NCI-H226 (cell line): ENCODE measurements around the gene MTR.

Experiments used
- DNase-seq: peaks from one replicate; pipeline ENCODE4 v3.0.0-alpha.2; 2015

The MTR gene

DNA sequence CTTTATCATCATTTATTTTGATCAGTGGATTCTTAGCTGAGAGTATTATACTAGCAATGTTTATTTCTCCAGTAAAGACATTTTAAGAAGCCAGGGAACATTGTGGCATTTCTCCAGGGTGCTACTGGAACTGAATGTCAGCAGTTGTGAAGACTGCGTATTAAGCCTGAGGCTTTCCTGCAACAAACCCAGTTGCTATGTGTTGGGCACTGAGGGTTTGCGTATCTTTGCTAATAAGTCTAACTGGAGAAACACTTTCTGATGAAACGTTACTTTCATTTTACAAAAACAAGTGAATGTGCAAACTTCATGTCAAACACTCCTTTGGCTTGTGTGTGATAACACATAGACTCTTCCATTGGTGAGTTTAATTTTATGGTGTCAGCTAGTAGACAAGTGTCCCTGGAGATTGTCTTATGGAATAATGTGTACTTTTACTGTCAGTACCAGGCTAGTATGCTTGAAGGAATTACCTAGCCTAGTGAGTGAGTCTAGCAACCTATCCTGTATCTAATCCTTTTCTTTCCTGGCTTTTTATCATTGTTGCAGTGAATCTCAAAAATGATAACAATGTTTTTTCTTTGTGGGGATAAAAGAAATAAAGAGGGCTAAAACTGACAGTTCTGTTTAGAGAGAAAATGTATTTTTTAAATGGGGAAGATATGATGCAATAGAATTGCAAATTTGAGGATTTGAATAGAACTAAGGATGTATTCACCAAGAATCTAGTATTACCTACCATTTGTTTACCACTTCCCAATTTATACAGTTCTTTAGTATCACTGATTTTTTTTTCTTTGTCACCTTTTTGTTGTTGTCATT, 70.1 kb downstream of the MTR start:
- DNase-seq, result no peak

DNA sequence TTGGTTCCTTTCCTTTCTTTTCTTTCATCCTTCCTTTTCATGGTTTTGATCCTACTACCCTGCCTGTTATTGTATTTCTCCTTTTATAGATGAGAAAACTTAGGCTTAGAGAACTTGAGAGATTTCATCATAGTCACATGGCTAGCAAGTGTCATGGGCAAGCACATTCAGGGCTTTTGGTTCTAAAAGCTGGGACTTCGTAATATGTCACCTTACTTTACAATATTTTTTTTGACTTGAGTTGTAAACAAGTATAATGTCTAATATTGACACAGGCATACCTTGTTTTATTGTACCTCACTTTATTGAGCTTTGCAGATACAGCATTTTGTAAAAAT, 70.7 kb downstream of the MTR start:
- no peak for DNase-seq

DNA sequence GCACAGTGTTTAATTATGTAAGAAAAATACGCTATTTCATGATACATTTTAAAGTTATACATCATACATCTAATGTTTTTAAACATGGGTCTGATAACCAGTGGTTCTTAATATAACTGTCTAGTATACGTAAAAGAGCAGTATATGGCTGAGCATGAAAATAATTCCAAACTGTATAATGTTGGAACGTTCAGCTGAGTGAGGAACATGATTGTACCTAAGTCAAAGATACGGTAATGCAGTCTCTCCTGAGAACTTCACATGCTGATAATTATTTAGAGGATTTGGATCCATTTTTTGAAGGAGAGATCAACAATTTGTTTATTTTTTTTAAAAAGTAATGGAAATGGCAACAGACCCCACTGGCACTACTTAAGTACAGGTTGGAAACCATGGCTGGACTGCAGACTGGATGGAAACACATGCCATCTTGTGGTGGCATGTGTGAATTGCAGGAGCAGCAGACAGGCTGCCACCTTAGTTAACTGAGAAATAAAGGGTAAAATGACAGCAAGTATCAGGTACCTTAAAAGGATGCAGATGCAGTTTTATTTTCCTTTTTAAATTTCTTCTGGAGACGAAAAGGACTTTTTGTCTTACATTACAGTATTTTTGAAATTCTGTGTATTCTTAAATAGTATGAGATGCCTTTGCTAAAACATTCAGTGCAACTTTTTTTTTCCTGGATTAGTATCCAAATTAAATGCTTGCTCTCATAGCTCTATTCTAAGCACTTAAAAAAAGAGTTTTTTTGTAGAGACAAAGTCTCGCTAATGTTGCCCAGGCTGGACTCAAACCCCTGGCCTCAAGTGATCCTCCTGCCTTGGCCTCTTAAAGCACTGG, 73.8 kb downstream of the MTR start:
- no peak for DNase-seq

DNA sequence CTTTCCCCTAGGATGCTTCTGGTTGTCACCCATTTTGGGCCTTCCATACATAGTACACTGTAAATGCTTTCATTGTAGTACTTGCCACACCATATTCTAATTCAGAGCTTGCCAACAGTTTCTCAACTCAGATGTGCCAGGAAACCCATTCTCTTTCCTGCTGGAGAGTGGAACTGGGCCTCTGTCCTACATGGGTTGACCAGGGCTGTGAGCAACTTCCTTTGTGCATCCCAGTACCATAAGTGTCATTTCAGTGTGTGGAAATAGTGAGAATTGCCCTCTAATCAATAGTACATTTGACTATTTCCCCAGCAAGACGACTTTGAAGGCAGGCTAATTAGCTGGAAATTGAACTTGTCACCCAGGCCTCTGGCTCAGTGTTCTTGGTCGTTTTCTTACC, 74.8 kb downstream of the MTR start:
- DNase-seq, result no peak

DNA sequence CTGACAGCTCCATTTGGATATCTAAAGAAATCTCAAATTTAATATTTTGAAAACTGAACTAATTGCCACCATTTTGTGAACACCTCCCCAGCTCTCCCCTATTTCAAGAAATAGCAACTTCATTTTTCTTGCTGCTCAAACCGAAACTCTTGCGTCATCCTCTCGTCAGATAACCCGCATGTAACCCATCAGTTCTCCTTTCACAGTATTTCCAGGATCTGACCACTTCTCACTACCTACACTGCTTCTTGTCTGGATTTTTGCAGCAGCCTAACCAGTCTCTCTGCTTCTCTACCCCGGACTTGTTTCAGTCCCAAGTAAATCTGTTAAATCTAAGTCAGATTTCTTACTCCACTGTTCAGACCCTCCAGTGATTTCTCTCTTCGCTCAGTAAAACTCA, 75.6 kb downstream of the MTR start:
- DNase-seq, result no peak

DNA sequence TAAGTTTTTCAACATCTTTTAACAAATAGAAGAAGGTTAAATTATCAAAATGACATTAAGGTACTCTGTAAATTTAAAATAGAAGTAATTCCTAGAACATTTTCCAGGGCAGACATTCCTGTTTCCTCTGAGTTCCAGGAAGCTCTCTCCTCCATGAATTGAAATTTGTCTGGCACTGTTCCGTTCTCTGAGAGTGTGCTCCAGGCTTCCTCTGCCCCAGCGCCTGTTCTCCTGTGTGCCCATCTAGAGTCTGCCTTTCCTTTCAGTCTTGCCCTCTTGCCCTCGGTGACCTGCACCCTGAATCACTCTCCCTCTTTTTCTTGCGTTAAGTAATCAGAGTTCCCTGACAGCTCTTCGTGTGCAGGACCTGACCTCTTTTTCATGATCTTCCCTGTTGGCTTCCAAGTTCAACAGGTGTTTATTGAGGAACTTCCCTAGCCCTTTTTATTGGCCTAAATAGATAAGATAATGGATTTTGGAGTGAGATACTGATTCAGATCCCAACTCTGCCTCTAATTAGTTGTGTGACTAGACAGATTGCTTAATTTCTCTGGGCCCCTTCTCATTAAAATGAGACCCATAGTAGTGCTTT, 77.1 kb downstream of the MTR start:
- no peak for DNase-seq

DNA sequence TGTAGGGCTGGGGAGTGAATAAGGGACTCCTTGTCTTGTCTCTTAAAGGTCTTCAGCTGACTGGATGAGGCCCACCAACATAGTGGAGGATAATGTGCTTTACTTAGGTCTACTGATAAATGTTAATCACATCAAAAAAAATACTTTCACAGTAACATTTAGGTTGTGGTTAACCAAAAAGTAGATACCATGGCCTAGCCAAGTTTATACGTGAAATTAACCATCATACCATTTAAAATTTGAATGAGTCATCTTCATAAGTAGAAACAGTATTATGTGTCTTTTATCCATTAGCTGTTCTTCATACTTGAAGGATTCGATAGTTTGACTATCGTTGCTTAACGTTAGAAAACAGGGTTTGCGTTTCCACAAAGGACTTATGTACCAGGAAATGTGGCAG, 80.9 kb downstream of the MTR start:
- no peak for DNase-seq

DNA sequence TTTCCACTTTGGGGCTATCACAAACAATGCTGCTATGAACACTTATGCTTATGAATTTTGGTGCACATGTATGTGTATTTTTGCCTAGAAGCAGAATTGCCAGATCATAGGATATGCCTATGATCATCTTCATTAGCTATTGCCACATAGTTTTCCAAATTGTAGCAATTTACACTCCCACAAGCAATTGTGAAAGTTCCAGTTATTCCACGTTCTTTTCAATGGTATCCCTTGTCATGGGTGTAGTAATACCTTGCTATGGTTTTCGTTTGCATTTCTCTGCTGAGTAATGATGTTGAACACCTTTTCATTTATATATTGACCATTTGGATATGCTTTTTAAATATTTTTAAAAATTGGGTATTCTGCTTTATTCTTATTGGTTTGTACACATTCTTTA, 82.6 kb downstream of the MTR start:
- DNase-seq, result no peak

DNA sequence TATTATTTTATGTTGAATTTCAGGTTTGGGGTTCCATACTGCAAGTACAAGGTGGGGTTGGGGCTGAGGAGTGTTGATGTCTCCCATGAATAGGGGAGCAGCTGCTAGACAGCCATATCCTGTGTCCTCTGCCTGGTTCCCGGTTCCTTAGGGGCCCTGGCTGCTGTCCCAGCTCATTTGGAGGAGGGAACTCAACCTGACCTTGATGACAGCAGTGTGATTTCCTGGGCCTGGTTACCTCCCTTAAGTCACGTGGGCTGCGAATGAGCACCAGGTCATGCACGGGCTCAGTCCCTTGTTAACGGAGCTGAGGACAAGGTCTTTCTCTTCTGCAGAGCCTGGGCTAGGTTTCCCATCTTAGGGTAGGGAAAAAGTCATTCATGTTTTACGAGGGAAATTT, 85.1 kb downstream of the MTR start:
- DNase-seq, result no peak

DNA sequence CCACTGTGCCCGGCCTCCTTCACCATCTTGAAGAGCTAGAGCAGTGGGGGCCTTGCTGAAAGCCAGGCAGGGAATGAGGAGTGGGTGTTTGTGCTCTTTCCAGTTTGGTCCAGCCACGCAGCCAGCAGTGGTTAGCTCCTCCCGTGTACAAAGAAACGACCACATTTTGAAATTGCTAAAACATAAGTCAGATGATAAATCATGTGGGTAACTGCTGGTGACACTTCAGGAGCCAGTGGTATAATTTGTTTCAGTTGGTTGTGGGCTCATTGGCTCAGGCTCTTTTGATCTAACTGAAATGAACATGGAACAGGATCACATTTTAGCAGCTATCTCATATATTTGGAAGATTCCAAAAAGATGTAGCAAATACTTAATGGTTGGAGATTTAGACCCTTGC, 87.6 kb downstream of the MTR start:
- no peak for DNase-seq

DNA sequence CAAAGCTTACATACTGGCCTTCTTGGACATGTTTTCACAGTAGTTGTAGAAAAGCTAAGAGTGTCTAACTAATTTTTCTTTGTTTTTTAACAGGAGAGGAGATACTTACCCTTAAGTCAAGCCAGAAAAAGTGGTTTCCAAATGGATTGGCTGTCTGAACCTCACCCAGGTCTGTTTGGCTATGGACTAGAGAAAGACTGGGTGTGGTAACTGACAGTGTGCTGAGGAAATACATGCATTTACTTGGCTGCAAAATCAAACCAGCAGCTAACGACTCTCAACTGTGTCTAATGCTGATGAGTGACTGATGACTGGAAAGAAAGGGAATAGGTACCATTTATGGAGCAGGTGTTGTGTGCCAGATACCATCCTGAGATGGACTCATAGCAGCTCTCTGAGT, 91.1 kb downstream of the MTR start:
- DNase-seq, result no peak

DNA sequence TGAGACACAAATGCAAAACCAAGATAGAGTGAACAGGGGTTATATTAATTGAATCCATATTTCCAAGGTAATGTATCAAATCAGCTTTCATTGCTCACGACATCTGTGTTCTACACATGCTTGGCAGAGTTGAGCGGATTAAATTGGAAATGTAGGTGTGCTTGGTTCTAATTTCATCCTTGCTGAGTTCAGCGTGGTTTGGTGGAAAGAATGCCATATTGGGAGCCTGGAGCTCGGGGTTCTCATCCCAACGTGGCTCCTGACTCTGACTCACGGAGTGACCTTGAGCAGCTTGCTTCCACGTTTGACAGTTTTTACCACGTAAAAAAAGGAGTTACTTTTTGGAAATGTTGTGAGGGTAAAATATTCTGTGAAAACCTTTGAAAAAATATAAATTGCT, 92.0 kb downstream of the MTR start:
- DNase-seq, result no peak

DNA sequence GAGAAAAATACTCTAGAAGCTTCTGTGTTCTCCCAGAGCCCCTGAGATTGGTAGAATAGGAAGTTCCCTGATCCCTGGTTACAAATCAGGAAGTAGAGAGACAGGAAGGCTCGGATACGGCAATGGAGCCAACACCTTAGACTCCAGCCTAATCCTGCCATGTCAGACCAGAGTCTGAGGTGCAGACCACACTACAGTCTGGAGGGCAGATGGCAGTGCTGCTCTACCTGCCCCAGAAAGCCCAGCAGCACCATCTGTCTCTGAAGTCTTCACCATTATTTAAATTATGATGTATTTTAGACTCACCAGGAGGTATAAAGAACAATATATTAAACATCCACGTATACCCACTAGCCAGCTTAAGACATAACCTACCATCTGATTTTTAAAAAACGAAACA, 93.0 kb downstream of the MTR start:
- DNase-seq, result no peak

DNA sequence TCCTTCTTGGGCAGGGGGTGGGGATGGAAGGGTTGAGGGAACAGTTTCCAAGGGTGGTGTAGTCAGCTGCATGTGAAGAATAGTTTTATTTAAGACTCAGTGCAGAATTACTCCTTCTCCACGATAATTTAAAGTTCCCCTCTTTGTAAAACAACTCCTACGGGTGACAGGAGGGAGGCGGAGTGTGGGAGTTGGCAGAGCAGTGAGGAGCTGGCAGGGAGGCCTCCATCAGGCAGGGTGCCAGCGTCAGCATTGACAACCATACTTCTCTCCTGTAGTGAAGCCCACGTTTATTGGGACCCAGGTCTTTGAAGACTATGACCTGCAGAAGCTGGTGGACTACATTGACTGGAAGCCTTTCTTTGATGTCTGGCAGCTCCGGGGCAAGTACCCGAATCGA, 93.8 kb downstream of the MTR start:
- DNase-seq, result no peak

DNA sequence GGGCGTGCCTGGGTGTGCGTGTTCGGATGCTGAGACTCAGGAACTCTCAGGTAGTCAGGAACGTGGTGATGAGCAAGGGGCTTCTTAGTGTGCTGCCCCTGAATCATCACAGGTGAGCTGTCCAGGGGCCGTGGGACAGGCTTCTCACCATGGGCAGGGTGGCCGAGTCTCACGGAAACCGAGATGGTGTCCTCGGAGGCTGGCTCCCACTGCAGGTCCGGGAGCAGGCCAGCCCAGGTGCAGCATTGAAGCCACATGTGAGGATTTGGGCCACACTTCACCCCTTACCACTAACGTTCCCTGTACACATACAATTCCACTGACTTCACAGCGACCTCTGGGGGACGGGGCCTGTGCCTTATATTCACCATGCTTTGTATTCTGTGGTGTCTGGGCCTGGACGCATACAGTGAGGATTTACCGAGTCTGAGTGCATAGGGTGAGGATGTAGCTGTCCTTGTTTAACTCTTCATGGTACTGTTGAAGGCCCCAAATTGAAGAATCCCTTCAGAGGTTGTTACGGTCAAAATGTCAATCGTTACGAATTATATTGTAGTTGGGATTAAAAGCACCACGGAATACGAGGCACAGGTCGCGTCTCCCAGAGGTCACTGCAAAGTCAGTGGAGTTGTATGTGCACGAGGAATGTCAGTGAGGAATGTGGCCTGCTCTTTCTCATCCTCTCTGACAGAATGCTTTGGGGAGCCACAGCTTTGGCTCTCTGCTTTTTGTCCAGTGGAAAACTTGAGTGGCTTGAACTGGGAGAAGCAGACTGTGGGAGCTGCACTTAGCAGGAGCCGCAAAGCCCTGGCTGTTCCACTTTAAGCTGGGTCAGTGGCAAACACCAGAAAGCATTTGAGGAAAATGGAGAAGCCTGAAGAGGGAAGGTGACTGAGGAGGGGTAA, 95.3 kb downstream of the MTR start:
- DNase-seq, result no peak

DNA sequence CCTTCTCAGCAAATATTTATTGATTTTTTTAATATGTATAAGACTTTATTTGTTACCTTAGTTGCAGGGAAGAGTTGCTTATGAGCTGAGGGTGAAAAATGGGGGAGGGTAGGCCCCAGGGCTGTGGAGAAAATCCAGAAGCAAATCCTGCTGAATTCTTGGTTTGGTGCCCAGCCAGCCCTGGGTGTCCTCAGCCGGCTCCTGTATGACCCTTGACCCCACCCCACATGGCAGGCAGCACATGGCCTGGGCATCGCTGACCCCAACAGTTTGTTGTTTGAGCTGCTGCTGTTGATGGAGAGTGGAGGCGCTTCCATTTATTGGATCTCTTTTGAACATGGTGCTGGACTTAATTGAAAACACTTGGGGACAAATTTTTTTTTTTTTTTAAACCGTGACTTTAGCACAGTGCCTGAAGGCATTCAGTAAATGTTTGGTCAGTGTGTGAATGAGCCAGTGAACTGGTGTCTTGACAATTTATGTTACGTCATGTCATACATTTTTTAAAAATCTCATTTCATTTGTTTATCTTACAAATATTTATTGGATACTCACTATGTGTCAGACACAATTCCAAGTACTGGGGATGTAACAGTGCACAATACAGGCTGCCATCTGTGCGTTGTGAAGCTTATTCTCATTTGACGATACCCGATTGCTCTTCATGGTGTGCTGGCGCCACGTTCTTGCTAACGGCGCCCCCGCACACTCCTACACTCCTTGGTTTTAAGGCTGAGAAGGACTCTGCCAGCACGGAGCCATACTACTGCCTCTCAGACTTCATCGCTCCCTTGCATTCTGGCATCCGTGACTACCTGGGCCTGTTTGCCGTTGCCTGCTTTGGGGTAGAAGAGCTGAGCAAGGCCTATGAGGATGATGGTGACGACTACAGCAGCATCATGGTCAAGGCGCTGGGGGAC, 98.8 kb downstream of the MTR start:
- no peak for DNase-seq

DNA sequence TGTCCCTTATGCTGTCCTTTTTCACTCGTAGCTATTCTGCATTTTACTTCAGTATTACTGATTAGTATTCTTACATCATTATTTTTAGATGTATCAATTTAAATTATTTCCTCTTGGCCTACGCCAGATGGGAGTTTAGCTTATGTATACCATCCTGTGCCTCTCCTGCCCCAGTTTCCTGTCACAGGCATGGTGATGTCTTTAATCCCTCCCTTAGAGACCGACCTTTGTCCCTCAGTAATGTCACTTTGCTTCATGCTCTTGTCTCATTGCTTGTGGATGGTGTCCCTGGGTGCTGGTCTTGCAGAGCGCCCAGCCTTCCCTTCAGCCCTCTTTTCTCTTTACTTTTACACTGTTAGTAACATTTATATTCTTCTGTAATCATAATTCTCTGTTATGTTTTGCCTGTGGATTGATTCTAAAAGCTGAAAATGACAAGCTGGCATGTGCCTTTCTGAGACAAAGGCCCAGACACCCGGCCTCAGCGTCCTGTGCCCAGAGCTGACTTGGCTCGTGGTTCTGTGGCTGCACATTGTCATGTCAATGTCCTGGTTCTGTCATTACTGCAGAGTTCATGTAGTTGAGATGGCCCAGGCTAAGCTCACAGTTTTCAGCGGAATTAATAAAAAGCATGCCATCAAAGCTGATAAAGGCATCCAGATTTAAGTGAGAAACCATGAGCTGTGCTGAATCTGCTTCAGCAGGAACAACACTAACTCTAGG, 100.7 kb downstream of the MTR start:
- DNase-seq, result no peak

DNA sequence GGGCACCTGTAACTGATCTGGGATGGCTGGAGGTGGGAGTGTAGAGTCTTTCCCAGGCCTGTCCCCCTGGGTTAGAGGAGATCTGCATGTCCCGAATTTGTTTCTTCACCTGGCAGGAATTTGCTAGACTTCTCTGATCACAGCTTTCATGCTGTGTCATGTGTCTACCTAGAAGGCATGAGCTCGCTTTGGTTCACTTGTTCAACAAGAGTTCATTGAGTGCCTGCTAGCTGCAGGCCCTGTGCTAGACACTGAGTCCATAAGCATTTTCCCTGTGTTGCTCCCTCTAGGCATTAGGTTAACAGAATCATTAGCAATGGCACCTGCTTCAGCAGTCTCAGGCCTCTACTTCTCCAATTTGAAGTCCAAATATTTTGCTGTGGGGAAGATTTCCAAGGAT, 101.6 kb downstream of the MTR start:
- DNase-seq, result no peak

DNA sequence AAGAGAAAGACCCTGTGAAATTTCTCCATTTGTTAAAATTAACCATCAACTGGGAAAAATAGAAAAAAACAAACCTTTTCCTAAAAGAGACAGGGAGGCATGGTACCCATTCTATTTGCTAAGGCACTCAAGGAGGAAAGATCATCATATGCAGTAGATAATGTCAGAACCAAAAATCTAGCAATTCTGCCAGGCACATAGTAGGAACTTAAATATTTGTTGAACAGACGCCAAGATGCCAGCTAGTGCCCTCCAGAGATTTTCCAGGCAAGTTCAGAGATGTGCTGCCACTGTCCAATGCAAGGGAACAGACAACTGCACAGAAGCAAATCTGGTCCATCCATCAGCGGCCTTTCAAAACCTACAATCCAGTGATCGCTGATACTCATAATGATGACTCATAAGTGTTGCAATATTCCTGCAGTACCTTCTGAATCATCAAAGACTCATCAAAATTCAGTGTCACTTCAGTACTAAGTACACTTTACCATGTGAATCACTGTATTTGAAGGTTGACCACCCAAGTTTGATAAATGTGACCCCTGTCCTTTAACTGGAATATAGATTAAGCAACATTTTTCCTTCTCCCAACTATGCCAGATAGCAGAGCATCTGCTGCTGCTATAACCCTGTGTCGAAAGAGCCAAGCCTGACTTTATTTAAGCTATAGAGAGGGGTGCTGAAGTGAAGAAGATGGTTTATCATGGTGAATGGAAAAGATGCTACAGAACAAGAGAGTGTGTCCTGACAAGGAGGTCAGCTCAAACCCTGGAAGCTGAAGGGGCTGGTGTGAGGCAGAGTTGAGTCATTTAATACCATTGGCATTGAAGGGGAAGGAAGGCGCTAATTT, 110.0 kb downstream of the MTR start:
- DNase-seq, result peak; percentile 53

DNA sequence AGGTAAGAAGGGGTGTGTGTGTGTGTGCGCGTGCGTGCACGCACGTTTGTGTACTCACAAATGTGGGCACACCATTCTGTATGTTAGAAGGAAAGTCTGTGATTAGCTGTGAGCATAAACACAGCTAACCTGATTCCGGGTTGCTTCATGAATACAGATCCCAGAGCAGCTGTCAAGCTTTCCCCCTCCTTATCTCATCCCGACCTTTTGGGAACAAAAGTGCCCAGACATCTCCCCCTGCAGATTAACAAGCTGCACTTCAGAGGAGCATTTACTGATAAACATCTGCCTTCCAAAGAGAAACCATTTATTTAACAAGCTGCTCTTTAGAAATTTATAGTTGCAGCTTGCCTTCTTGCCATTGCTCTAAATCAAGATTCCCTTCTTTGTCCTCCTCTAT, 112.1 kb downstream of the MTR start:
- DNase-seq, result no peak
